ENCODE results near the gene KSR2.

- TF ChIP-seq CTCF (conservative IDR thresholded peaks at IDR 0.05; ENCODE audit: low read length): no peak
- no peak for TF ChIP-seq EZH2phosphoT487 (IDR thresholded peaks at IDR 0.05; ENCODE audit: borderline replicate concordance, low read depth, low read length)
Observed at GRCh38 chr12:117684471-117684870, 284.3 kb downstream of the KSR2 start.

Measured in OCI-LY7 (cell line).